SK-N-SH (cell line): Measurements from ENCODE around the gene GSTO2.

Experiments
- EP300 ChIP-seq, 2 experiments: IDR thresholded peaks; 2 replicates each; pipeline versions ENCODE4 v1.4.0 to v1.6.1; 2012; ENCODE audit warnings: borderline replicate concordance in 1 of 2, low read depth in 1 of 2, low read length in 1 of 2
- EZH2phosphoT487 ChIP-seq: fragments of 200-600 bp; sonication (generic); IDR thresholded peaks from 2 replicates; pipeline ENCODE4 v1.6.1; 2017; ENCODE audit warnings: low read depth, mixed run types, mild to moderate bottlenecking, antibody characterized with exemption, moderate library complexity, borderline replicate concordance
- NRF1 ChIP-seq: IDR thresholded peaks from 2 replicates; pipeline ENCODE4 v1.6.1; 2012; ENCODE audit warnings: low read depth, mild to moderate bottlenecking, low read length
- POLR2AphosphoS5 ChIP-seq: IDR thresholded peaks from 2 replicates; pipeline ENCODE4 v1.6.1; 2012; ENCODE audit warnings: low read depth, low read length
- RAD21 ChIP-seq: IDR thresholded peaks from 2 replicates; pipeline ENCODE4 v1.6.1; 2012; ENCODE audit warnings: mild to moderate bottlenecking, low read length
- RCOR1 ChIP-seq: fragments of 150-350 bp; IDR thresholded peaks from 2 replicates; pipeline ENCODE4 v1.6.1; 2017; ENCODE audit warnings: antibody characterized with exemption, low read length
- SIN3A ChIP-seq: IDR thresholded peaks from 2 replicates; pipeline ENCODE4 v1.6.1; 2012; ENCODE audit warnings: low read depth, mild to moderate bottlenecking, low read length, moderate library complexity, borderline replicate concordance
- TCF12 ChIP-seq: IDR thresholded peaks from 2 replicates; pipeline ENCODE4 v1.4.0; 2012
- TEAD4 ChIP-seq: IDR thresholded peaks from 2 replicates; pipeline ENCODE4 v1.4.0; 2012; ENCODE audit warnings: mild to moderate bottlenecking, borderline replicate concordance; ENCODE audit not compliant: insufficient read depth
- TF ChIP-seq, protein P1 (sequence below): fragments of 200-600 bp; sonication (generic); IDR thresholded peaks from 2 replicates; pipeline ENCODE4 v1.6.1; 2017; ENCODE audit warnings: antibody characterized with exemption, mild to moderate bottlenecking, moderate library complexity
- TF ChIP-seq, protein P2 (sequence below): IDR thresholded peaks from 2 replicates; pipeline ENCODE4 v1.4.0; 2012; ENCODE audit warnings: low read depth, borderline replicate concordance
- TF ChIP-seq, protein P3 (sequence below): IDR thresholded peaks from 2 replicates; pipeline ENCODE4 v1.4.0; 2012; ENCODE audit warnings: low read depth
- TF ChIP-seq, protein P4 (sequence below): IDR thresholded peaks from 2 replicates; pipeline ENCODE4 v1.6.1; 2012; ENCODE audit warnings: mild to moderate bottlenecking, low read depth, low read length, moderate library complexity

DNA sequence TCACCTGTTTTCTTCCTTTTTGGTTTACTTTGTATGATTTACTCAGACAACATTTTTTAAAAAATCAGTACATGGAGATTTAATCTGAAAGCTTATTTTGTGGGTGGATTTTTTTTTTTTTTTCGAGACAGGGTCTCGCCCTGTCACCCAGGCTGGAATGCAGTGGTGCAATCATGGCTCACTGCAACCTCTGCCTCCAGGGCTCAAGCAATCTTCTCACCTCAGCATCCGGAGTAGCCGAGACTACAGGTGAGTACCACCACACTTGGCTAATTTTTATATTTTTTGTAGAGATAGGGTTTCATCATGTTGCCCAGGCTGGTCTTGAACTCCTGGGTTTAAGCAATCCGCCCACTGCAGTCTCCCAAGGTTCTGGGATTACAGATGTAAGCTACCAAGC is 11.7 kb upstream of the GSTO2 start:
- TF ChIP-seq RCOR1 = no peak
- TF ChIP-seq, protein P1, sequence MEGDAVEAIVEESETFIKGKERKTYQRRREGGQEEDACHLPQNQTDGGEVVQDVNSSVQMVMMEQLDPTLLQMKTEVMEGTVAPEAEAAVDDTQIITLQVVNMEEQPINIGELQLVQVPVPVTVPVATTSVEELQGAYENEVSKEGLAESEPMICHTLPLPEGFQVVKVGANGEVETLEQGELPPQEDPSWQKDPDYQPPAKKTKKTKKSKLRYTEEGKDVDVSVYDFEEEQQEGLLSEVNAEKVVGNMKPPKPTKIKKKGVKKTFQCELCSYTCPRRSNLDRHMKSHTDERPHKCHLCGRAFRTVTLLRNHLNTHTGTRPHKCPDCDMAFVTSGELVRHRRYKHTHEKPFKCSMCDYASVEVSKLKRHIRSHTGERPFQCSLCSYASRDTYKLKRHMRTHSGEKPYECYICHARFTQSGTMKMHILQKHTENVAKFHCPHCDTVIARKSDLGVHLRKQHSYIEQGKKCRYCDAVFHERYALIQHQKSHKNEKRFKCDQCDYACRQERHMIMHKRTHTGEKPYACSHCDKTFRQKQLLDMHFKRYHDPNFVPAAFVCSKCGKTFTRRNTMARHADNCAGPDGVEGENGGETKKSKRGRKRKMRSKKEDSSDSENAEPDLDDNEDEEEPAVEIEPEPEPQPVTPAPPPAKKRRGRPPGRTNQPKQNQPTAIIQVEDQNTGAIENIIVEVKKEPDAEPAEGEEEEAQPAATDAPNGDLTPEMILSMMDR = no peak
- TF ChIP-seq RAD21 = no peak
- no peak for TF ChIP-seq EZH2phosphoT487
- TF ChIP-seq, protein P2, sequence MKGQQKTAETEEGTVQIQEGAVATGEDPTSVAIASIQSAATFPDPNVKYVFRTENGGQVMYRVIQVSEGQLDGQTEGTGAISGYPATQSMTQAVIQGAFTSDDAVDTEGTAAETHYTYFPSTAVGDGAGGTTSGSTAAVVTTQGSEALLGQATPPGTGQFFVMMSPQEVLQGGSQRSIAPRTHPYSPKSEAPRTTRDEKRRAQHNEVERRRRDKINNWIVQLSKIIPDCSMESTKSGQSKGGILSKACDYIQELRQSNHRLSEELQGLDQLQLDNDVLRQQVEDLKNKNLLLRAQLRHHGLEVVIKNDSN = no peak
- TF ChIP-seq EP300 (IDR thresholded peaks at IDR 0.05; ENCODE audit: borderline replicate concordance in 1 of 2, low read depth in 1 of 2, low read length in 1 of 2) = no peak
- TF ChIP-seq TCF12 = no peak
- TF ChIP-seq, protein P3, sequence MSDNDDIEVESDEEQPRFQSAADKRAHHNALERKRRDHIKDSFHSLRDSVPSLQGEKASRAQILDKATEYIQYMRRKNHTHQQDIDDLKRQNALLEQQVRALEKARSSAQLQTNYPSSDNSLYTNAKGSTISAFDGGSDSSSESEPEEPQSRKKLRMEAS = no peak
- no peak for TF ChIP-seq NRF1
- TF ChIP-seq, protein P4, sequence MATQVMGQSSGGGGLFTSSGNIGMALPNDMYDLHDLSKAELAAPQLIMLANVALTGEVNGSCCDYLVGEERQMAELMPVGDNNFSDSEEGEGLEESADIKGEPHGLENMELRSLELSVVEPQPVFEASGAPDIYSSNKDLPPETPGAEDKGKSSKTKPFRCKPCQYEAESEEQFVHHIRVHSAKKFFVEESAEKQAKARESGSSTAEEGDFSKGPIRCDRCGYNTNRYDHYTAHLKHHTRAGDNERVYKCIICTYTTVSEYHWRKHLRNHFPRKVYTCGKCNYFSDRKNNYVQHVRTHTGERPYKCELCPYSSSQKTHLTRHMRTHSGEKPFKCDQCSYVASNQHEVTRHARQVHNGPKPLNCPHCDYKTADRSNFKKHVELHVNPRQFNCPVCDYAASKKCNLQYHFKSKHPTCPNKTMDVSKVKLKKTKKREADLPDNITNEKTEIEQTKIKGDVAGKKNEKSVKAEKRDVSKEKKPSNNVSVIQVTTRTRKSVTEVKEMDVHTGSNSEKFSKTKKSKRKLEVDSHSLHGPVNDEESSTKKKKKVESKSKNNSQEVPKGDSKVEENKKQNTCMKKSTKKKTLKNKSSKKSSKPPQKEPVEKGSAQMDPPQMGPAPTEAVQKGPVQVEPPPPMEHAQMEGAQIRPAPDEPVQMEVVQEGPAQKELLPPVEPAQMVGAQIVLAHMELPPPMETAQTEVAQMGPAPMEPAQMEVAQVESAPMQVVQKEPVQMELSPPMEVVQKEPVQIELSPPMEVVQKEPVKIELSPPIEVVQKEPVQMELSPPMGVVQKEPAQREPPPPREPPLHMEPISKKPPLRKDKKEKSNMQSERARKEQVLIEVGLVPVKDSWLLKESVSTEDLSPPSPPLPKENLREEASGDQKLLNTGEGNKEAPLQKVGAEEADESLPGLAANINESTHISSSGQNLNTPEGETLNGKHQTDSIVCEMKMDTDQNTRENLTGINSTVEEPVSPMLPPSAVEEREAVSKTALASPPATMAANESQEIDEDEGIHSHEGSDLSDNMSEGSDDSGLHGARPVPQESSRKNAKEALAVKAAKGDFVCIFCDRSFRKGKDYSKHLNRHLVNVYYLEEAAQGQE = no peak
- TF ChIP-seq POLR2AphosphoS5 = no peak
- TF ChIP-seq TEAD4 = no peak
- no peak for TF ChIP-seq SIN3A
